Measurements from ENCODE around the gene CBX5.

CBX5 gene

GRCh38 chr12:54240129-54240528, 39.8 kb downstream of the CBX5 start:
- no peaks in the 10 kb centered on the region for H3K9me3 ChIP-seq (ENCODE audit: insufficient read depth, low read depth, low read length)
- no peaks in the 10 kb centered on the region for H3K79me2 ChIP-seq (ENCODE audit: control insufficient read depth, insufficient read depth, low read length, poor library complexity)
- H3K27me3 ChIP-seq (ENCODE audit: insufficient read depth, low read length): no peaks in the 10 kb centered on the region
- no peak overlapping the region for H2BK12ac ChIP-seq (ENCODE audit: low read length)
- no peak overlapping the region for H2AFZ ChIP-seq (ENCODE audit: insufficient read depth, low read length, poor library complexity)
- no peak overlapping the region for H2BK5ac ChIP-seq (ENCODE audit: low read depth, low read length, poor library complexity)
- no peak overlapping the region for H3K4ac ChIP-seq (ENCODE audit: low read depth, low read length)
- H2AK5ac ChIP-seq (ENCODE audit: low read length): no peak overlapping the region
- no peaks in the 10 kb centered on the region for H3K4me1 ChIP-seq (ENCODE audit: control insufficient read depth in 1 of 2, insufficient read depth in 2 of 2, low read length in 2 of 2)
- no peak overlapping the region for H3K14ac ChIP-seq (ENCODE audit: low read length)
- peaks cover 19 to 29% of the 10 kb centered on the region in 2 experiments for H3K36me3 ChIP-seq (ENCODE audit: control insufficient read depth in 1 of 2, insufficient read depth in 2 of 2, low read length in 2 of 2)
- H2BK120ac ChIP-seq (ENCODE audit: insufficient read depth, low read length, poor library complexity): no peak overlapping the region
- no peak overlapping the region for H3K4me3 ChIP-seq (ENCODE audit: low read depth, low read length)
- H4K12ac ChIP-seq (ENCODE audit: low read depth, low read length): no peak overlapping the region
- no CpG with 5 or more reads among the region's 2 CpGs for WGBS (ENCODE audit: extremely low coverage, insufficient coverage, insufficient read length)
- H3K18ac ChIP-seq (ENCODE audit: low read length): no peak overlapping the region
- DNase-seq: no peak
- no peak overlapping the region for H3K27ac ChIP-seq (ENCODE audit: low read depth, low read length)
- H3K4me2 ChIP-seq (ENCODE audit: low read length): no peak overlapping the region
- no peak overlapping the region for H3K23ac ChIP-seq (ENCODE audit: low read length)
- no peak overlapping the region for H3K9ac ChIP-seq (ENCODE audit: low read length)
- H4K8ac ChIP-seq (ENCODE audit: low read depth, low read length): no peak overlapping the region
- no peak overlapping the region for H4K91ac ChIP-seq (ENCODE audit: low read depth, low read length)
- no peaks in the 10 kb centered on the region for H3K79me1 ChIP-seq (ENCODE audit: low read length)

DNA sequence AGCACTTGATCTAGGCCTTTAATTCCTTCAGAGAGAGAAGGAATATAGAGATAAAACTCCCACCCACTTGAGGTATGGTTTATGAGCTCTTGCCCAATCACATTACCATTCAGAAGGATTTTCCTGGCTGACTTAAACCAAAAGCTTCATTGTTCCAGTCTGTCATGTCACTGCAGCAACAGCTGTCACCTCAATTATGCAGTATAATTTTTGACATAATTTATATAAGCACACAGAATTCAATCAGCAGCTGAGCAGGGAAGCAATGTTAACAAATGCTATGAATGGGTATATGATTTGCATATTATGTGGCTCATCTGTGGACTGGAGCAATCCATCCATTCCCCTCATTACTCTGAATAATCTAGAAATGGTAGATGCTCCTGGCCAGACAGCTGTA, 40.3 kb downstream of the CBX5 start:
- Histone ChIP-seq H3K18ac (ENCODE audit: low read length) (no peak overlapping the region), H2AK5ac (ENCODE audit: low read length) (no peak overlapping the region), H3K9ac (ENCODE audit: low read length) (no peak overlapping the region)

GRCh38 chr12:54238531-54238930, 41.4 kb downstream of the CBX5 start:
- Histone ChIP-seq H4K12ac (ENCODE audit: low read depth, low read length) (no peak overlapping the region), H4K8ac (ENCODE audit: low read depth, low read length) (no peak overlapping the region), H3K4me2 (ENCODE audit: low read length) (no peak overlapping the region), H3K79me1 (ENCODE audit: low read length) (no peaks in the 10 kb centered on the region), H2BK120ac (ENCODE audit: insufficient read depth, low read length, poor library complexity) (no peak overlapping the region), H3K36me3 (ENCODE audit: control insufficient read depth in 1 of 2, insufficient read depth in 2 of 2, low read length in 2 of 2) (peaks cover 11 to 21% of the 10 kb centered on the region in 2 experiments), H2AFZ (ENCODE audit: insufficient read depth, low read length, poor library complexity) (no peak overlapping the region), H3K79me2 (ENCODE audit: control insufficient read depth, insufficient read depth, low read length, poor library complexity) (no peaks in the 10 kb centered on the region), H3K9ac (ENCODE audit: low read length) (no peak overlapping the region), H3K4me1 (ENCODE audit: control insufficient read depth in 1 of 2, insufficient read depth in 2 of 2, low read length in 2 of 2) (no peaks in the 10 kb centered on the region), H3K18ac (ENCODE audit: low read length) (no peak overlapping the region), H3K14ac (ENCODE audit: low read length) (no peak overlapping the region), H2AK5ac (ENCODE audit: low read length) (no peak overlapping the region), H3K4me3 (ENCODE audit: low read depth, low read length) (no peak overlapping the region), H3K27me3 (ENCODE audit: insufficient read depth, low read length) (no peaks in the 10 kb centered on the region), H3K4ac (ENCODE audit: low read depth, low read length) (no peak overlapping the region), H3K23ac (ENCODE audit: low read length) (no peak overlapping the region), H2BK5ac (ENCODE audit: low read depth, low read length, poor library complexity) (no peak overlapping the region), H3K9me3 (ENCODE audit: insufficient read depth, low read depth, low read length) (no peaks in the 10 kb centered on the region), H3K27ac (ENCODE audit: low read depth, low read length) (no peak overlapping the region), H2BK12ac (ENCODE audit: low read length) (no peak overlapping the region), H4K91ac (ENCODE audit: low read depth, low read length) (no peak overlapping the region)
- DNase-seq: no peak
- WGBS (ENCODE audit: extremely low coverage, insufficient coverage, insufficient read length): no CpG with 5 or more reads among the region's 1 CpG

More for the DNA sequence above, 40.3 kb downstream of the CBX5 start:
- H4K12ac ChIP-seq (ENCODE audit: low read depth, low read length): no peak overlapping the region
- H3K4me2 ChIP-seq (ENCODE audit: low read length): no peak overlapping the region
- no peak overlapping the region for H4K91ac ChIP-seq (ENCODE audit: low read depth, low read length)
- no peaks in the 10 kb centered on the region for H3K9me3 ChIP-seq (ENCODE audit: insufficient read depth, low read depth, low read length)
- no peak overlapping the region for H3K14ac ChIP-seq (ENCODE audit: low read length)
- no peak for DNase-seq
- H4K8ac ChIP-seq (ENCODE audit: low read depth, low read length): no peak overlapping the region
- no peak overlapping the region for H3K23ac ChIP-seq (ENCODE audit: low read length)
- no peak overlapping the region for H2BK120ac ChIP-seq (ENCODE audit: insufficient read depth, low read length, poor library complexity)
- H3K79me1 ChIP-seq (ENCODE audit: low read length): no peaks in the 10 kb centered on the region
- no peak overlapping the region for H3K27ac ChIP-seq (ENCODE audit: low read depth, low read length)
- no peak overlapping the region for H2AFZ ChIP-seq (ENCODE audit: insufficient read depth, low read length, poor library complexity)
- H3K4me3 ChIP-seq (ENCODE audit: low read depth, low read length): no peak overlapping the region
- no peak overlapping the region for H2BK5ac ChIP-seq (ENCODE audit: low read depth, low read length, poor library complexity)
- H3K36me3 ChIP-seq (ENCODE audit: control insufficient read depth in 1 of 2, insufficient read depth in 2 of 2, low read length in 2 of 2): peaks cover 16 to 26% of the 10 kb centered on the region in 2 experiments
- no peak overlapping the region for H2BK12ac ChIP-seq (ENCODE audit: low read length)
- no peak overlapping the region for H3K4ac ChIP-seq (ENCODE audit: low read depth, low read length)
- H3K4me1 ChIP-seq (ENCODE audit: control insufficient read depth in 1 of 2, insufficient read depth in 2 of 2, low read length in 2 of 2): no peaks in the 10 kb centered on the region
- H3K27me3 ChIP-seq (ENCODE audit: insufficient read depth, low read length): no peaks in the 10 kb centered on the region
- H3K79me2 ChIP-seq (ENCODE audit: control insufficient read depth, insufficient read depth, low read length, poor library complexity): no peaks in the 10 kb centered on the region

DNA sequence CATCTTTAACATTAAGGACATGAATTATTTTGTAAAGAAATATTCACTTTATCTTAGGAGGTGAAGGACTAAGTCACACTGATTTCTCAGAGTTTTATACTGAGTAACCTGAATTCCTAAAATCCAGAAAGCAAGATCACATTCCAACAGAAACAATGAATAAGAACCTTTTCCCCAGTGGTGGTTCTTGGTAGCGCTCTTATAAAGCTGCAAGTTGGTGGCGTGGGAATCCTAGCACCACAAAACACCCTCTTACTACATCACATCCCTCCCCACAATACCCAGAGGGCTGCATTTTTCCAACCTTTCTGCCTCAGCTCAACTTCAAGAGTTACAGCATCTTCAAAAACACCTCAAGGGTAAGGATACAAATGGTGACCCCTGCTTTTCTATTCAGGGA, 47.1 kb downstream of the CBX5 start:
- Histone ChIP-seq H2BK12ac (ENCODE audit: low read length) (no peak overlapping the region), H3K23ac (ENCODE audit: low read length) (no peak overlapping the region), H3K27me3 (ENCODE audit: insufficient read depth, low read length) (no peaks in the 10 kb centered on the region), H3K79me1 (ENCODE audit: low read length) (no peaks in the 10 kb centered on the region), H2BK120ac (ENCODE audit: insufficient read depth, low read length, poor library complexity) (no peak overlapping the region), H3K4me2 (ENCODE audit: low read length) (no peak overlapping the region), H3K4me1 (ENCODE audit: control insufficient read depth in 1 of 2, insufficient read depth in 2 of 2, low read length in 2 of 2) (peaks cover 0 to 3% of the 10 kb centered on the region in 2 experiments), H3K4me3 (ENCODE audit: low read depth, low read length) (no peak overlapping the region), H4K8ac (ENCODE audit: low read depth, low read length) (no peak overlapping the region), H3K9ac (ENCODE audit: low read length) (no peak overlapping the region), H3K18ac (ENCODE audit: low read length) (no peak overlapping the region), H3K14ac (ENCODE audit: low read length) (no peak overlapping the region), H2AFZ (ENCODE audit: insufficient read depth, low read length, poor library complexity) (no peak overlapping the region), H2AK5ac (ENCODE audit: low read length) (no peak overlapping the region), H4K91ac (ENCODE audit: low read depth, low read length) (no peak overlapping the region), H3K36me3 (ENCODE audit: control insufficient read depth in 1 of 2, insufficient read depth in 2 of 2, low read length in 2 of 2) (peaks cover 0 to 2% of the 10 kb centered on the region in 2 experiments), H3K79me2 (ENCODE audit: control insufficient read depth, insufficient read depth, low read length, poor library complexity) (no peaks in the 10 kb centered on the region), H3K9me3 (ENCODE audit: insufficient read depth, low read depth, low read length) (no peaks in the 10 kb centered on the region), H3K27ac (ENCODE audit: low read depth, low read length) (no peak overlapping the region), H2BK5ac (ENCODE audit: low read depth, low read length, poor library complexity) (no peak overlapping the region), H4K12ac (ENCODE audit: low read depth, low read length) (no peak overlapping the region), H3K4ac (ENCODE audit: low read depth, low read length) (no peak overlapping the region)
- WGBS (ENCODE audit: extremely low coverage, insufficient coverage, insufficient read length): no CpG with 5 or more reads among the region's 2 CpGs
- no peak for DNase-seq
